ENCODE results near the gene ZEB2. TPM values are rescaled to one million over a fixed set of nuclear protein-coding genes. Genes with fewer than 3 reads are reported as not detected.

Gene ZEB2
- total RNA-seq = 10 to 100 TPM; 51.0 to 70.6 (median 61.3) TPM
- 10 to 100 TPM in 2 of 3 donors, 1 to 10 TPM in 1; 8.1 to 19.8 (median 17.6) TPM for polyA plus RNA-seq

DNA sequence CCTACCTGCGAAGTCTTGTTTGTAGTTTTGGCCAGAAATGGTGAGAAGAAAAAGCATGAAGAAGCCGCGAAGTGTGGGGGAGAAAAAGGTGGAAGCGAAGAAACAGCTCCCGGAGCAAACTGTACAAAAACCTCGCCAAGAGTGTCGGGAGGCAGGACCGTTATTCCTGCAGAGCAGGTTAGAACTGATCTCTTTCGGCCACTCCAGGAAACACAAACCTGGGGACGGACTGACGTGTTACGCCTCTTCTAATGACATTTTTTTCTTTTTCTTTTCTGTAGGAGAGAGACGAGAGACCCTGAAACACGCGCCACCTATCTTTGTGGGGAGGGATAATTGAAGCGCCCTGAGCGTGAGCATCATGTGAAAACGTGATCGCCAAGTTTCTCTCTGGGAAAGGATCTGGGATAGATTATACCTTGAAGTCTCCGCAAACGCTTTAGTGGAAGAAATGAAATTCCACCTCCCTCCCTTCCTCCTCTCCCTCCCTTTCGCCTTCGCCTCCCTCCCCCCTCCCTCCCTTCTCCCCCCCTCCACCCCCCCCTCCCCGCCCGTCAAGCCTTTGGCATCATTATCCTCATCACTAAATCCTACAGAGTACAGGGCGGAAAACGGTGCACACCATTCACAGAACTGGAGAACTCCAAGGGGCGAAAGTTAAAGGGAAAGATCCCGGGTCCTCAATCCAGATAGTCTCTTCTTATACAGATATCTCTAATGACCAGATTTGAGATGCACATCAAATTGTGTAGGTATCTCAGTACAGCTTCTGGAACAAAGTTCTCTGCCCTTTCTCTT lies at the start of gene ZEB2:
ZEB2 (minus strand) TSS at position 186 of the 798 bp plus-strand sequence. CDS start 2,769 bp downstream, outside the sequence.
- TF ChIP-seq CTCF (IDR thresholded peaks at IDR 0.05) (peak in 2 of 4 experiments; percentile 18 to 32), POLR2AphosphoS5 (IDR thresholded peaks at IDR 0.05) (peak in 3 of 4 donors; percentile 18 to 66 (median 57)), POLR2A (IDR thresholded peaks at IDR 0.05) (peak in 1 of 2 donors; percentile 6), EP300 (IDR thresholded peaks at IDR 0.05) (no peak)
- 4 to 6% methylated on average over 29 of the region's 29 CpGs for WGBS, 2 donors
- DNase-seq = peak; percentile 88
- Histone ChIP-seq H3K36me3 (no peaks in the 10 kb centered on the region), H3K27me3 (peaks cover 32 to 99% (median 59%) of the 10 kb centered on the region in 3 donors), H3K4me3 (peak within 1 kb of the TSS; percentile 56 to 75 (median 63)), H3K27ac (peak within 1 kb of the TSS; percentile 81 to 86 (median 86)), H3K4me1 (peaks cover 0 to 43% (median 32%) of the 10 kb centered on the region in 4 donors), H3K9me3 (no peaks in the 10 kb centered on the region)
- intact Hi-C loops (cut with DNase I) = loop anchor here (5.0 to 10.0 kb wide), 2 partner anchors 188 to 415 kb away; a partner anchor contains a TSS

DNA sequence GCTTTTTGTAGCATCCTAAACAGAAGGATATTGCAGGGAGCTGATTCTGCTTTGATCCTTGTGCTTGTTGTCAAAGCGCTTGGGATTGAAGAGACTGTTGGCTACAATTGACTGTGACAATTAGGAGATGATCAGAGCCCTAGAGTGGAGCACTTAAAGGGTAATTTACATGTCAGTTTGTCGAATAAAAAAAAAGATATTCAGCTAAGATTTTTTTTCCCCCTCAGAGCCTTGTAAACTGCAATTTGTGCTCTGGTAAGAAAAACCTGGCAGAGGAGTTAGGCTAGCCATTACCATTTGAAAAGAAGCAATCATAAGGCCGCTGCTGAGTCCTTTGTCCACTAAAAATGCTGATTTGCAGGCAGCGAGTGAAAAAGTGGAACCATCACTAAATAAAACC lies 47.8 kb upstream of the ZEB2 start:
- intact Hi-C loops (cut with DNase I) = no loop called here
- Histone ChIP-seq H3K9me3 (no peaks in the 10 kb centered on the region), H3K27me3 (no peaks in the 10 kb centered on the region), H3K27ac (no peak overlapping the region), H3K36me3 (no peaks in the 10 kb centered on the region), H3K4me1 (no peaks in the 10 kb centered on the region), H3K4me3 (no peak overlapping the region)
- DNase-seq = no peak
- TF ChIP-seq POLR2A (IDR thresholded peaks at IDR 0.05) = no peak
- no peak for TF ChIP-seq EP300 (IDR thresholded peaks at IDR 0.05)
- TF ChIP-seq POLR2AphosphoS5 (IDR thresholded peaks at IDR 0.05) = no peak
- no peak for TF ChIP-seq CTCF (IDR thresholded peaks at IDR 0.05)
- WGBS, 2 donors = 59 to 77% methylated on average over 4 of the region's 4 CpGs

- no peaks in the 10 kb centered on the region for H3K27me3 ChIP-seq
- WGBS, 2 donors = 59 to 81% methylated on average over 2 of the region's 2 CpGs
- H3K4me3 ChIP-seq = no peak overlapping the region
- DNase-seq = no peak
- no peaks in the 10 kb centered on the region for H3K36me3 ChIP-seq
- TF ChIP-seq CTCF (IDR thresholded peaks at IDR 0.05) (no peak), POLR2A (IDR thresholded peaks at IDR 0.05) (no peak), EP300 (IDR thresholded peaks at IDR 0.05) (no peak), POLR2AphosphoS5 (IDR thresholded peaks at IDR 0.05) (no peak)
- no peaks in the 10 kb centered on the region for H3K4me1 ChIP-seq
- H3K27ac ChIP-seq = no peak overlapping the region
- H3K9me3 ChIP-seq = no peaks in the 10 kb centered on the region
- intact Hi-C loops (cut with DNase I) = no loop called here
These were observed 46.5 kb upstream of the ZEB2 start for GRCh38 chr2:144566448-144566847.

- Histone ChIP-seq H3K4me3 (no peak overlapping the region), H3K36me3 (no peaks in the 10 kb centered on the region), H3K9me3 (no peaks in the 10 kb centered on the region), H3K4me1 (no peaks in the 10 kb centered on the region), H3K27me3 (no peaks in the 10 kb centered on the region), H3K27ac (no peak overlapping the region)
- no peak for TF ChIP-seq CTCF (IDR thresholded peaks at IDR 0.05)
- TF ChIP-seq EP300 (IDR thresholded peaks at IDR 0.05) = no peak
- no peak for TF ChIP-seq POLR2AphosphoS5 (IDR thresholded peaks at IDR 0.05)
- TF ChIP-seq POLR2A (IDR thresholded peaks at IDR 0.05) = no peak
- WGBS, 2 donors = 58 to 61% methylated on average over 1 of the region's 1 CpG
- no peak for DNase-seq
- intact Hi-C loops (cut with DNase I) = no loop called here
These were observed 40.3 kb upstream of the ZEB2 start for GRCh38 chr2:144560251-144560650.

Measured in sigmoid colon (tissue), 7 donors.